Progenitor cell of endocrine pancreas (in vitro differentiated cells): ENCODE measurements around the gene KRTAP5-8. TPM values are rescaled to one million over a fixed set of nuclear protein-coding genes. Genes with fewer than 3 reads are reported as not detected.

Source experiments
- DNase-seq: peaks from one replicate; pipeline ENCODE4 v3.0.0; 2021; ENCODE audit warnings: low spot score; ENCODE audit not compliant: unreplicated experiment
- H3K27ac Mint-ChIP-seq: 2 replicates; pipeline ENCODE4 v1.8.0; 2021; ENCODE audit warnings: mild to moderate bottlenecking, moderate library complexity, mixed read lengths
- H3K27me3 Mint-ChIP-seq: 2 replicates; pipeline ENCODE4 v1.8.0; 2021; ENCODE audit warnings: mixed read lengths
- H3K36me3 Mint-ChIP-seq: 2 replicates; pipeline ENCODE4 v1.8.0; 2022; ENCODE audit warnings: mixed read lengths; ENCODE audit not compliant: insufficient read depth
- H3K4me1 Mint-ChIP-seq: 2 replicates; pipeline ENCODE4 v1.8.0; 2021; ENCODE audit warnings: low read depth, mixed read lengths
- H3K4me3 Mint-ChIP-seq: 2 replicates; pipeline ENCODE4 v1.8.0; 2021; ENCODE audit warnings: low read depth, mild to moderate bottlenecking, moderate library complexity, mixed read lengths
- H3K9me3 Mint-ChIP-seq: 2 replicates; pipeline ENCODE4 v1.8.0; 2021; ENCODE audit warnings: low read depth, mixed read lengths
- total RNA-seq: library from RNA; stranded (reverse); gene quantifications from 2 replicates; pipeline ENCODE4 v1.2.1, GENCODE V29; 2021
- TF ChIP-seq, protein P1 (sequence below): fragments of 200-600 bp; sonication (generic); IDR thresholded peaks from one replicate; pipeline ENCODE4 v1.5.0; 2021; ENCODE audit warnings: antibody characterized with exemption, mild to moderate bottlenecking; ENCODE audit not compliant: unreplicated experiment

Gene KRTAP5-8
- total RNA-seq, 1 donor from 2014 or later, result 0.24 TPM

DNA sequence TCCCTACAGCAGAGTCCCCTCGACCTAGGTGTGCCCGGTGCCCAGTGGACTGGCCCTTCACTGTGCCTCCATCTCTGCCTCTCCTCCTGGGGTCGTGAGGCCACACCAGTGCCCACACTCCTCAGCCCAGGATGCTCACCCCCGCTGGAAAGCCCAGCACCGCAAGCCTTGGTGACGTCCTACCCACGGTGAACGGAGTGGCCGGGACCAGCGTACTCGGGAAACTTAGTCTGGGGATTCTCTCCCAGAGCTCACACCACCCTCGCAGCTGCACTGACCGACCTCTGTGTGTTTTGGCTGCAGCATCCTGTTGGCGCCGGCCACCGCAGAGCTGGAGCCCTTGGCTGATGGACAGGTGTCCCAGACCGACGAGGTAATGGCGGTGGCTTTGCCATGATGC is 46.3 kb upstream of the KRTAP5-8 start:
- TF ChIP-seq, protein P1, sequence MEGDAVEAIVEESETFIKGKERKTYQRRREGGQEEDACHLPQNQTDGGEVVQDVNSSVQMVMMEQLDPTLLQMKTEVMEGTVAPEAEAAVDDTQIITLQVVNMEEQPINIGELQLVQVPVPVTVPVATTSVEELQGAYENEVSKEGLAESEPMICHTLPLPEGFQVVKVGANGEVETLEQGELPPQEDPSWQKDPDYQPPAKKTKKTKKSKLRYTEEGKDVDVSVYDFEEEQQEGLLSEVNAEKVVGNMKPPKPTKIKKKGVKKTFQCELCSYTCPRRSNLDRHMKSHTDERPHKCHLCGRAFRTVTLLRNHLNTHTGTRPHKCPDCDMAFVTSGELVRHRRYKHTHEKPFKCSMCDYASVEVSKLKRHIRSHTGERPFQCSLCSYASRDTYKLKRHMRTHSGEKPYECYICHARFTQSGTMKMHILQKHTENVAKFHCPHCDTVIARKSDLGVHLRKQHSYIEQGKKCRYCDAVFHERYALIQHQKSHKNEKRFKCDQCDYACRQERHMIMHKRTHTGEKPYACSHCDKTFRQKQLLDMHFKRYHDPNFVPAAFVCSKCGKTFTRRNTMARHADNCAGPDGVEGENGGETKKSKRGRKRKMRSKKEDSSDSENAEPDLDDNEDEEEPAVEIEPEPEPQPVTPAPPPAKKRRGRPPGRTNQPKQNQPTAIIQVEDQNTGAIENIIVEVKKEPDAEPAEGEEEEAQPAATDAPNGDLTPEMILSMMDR, result no peak
- Mint-ChIP-seq H3K4me3 (no peak overlapping the region), H3K27me3 (no peaks in the 10 kb centered on the region), H3K27ac (no peak overlapping the region), H3K36me3 (peaks cover 37% of the 10 kb centered on the region), H3K9me3 (no peaks in the 10 kb centered on the region), H3K4me1 (peaks cover 13% of the 10 kb centered on the region)
- DNase-seq, result no peak

DNA sequence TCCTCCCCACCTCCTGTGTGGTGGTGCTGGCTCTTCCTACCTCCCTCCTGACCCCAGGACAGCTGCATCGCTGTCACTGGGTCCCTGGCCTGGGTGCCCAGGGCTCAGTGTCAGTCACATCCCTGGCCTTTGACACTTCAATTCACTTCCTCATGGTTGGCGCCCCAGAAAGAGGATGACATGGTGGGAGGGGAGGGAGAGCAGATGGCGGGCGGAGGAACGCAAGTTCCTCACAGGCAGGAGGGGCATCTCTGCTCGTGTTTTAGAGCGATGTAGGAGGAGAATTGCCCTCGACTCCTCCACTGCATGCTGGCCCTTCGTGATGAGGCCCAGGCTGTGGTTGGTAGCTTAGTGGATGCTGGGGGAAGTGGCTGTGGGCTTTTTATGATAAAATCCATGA is 45.9 kb upstream of the KRTAP5-8 start:
- H3K27ac Mint-ChIP-seq, result no peak overlapping the region
- peak; percentile 3 for DNase-seq
- H3K4me1 Mint-ChIP-seq, result peaks cover 13% of the 10 kb centered on the region
- H3K4me3 Mint-ChIP-seq, result no peak overlapping the region
- TF ChIP-seq, protein P1, result no peak
- H3K27me3 Mint-ChIP-seq, result no peaks in the 10 kb centered on the region
- no peaks in the 10 kb centered on the region for H3K9me3 Mint-ChIP-seq
- H3K36me3 Mint-ChIP-seq, result peaks cover 39% of the 10 kb centered on the region

DNA sequence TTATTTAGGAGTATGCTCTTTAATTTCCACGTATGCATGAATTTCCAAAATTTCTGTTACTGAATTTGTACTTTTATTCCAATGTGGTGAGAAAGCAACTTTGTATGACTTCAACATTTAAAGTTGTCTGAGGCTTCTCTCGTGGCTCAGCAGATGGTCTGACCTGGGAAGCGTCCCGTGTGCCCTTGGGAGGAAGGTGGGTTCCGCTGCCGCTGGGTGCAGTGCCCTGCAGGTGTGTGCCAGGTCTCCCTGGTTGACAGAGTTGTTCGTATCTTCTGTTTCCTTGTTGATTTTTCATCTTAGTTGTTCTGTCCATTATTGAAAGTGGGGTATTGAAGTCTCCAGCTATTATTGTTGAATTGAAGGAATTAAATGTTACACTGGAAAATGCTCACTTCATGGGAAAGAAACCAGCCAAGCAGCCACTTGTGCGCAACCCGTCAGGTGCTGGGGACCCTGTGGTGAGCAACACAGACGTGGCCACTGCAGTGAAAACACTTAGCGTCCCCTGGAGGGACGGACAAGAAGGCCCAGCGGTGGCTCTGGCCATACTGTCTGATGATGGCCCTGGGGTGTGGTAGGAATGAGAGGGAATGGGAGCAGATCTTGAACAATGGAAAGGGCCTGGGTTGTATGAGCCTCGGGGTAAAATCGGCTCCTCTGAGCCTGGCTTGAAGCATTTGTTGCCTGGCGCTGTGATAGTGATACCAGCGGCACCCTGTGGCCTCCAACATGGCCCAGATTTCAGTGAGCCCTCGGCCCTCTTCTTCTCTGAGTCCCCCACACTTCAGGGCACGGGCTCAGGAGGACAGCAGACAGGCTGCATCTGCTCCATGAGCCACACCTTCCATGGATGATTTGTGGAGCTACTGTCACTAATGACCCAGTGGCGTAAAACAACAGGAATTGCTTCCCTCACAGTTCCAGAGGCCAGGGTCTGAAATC is 42.3 kb upstream of the KRTAP5-8 start:
- Mint-ChIP-seq H3K36me3 (peaks cover 43% of the 10 kb centered on the region), H3K27me3 (no peaks in the 10 kb centered on the region), H3K4me3 (no peak overlapping the region), H3K9me3 (no peaks in the 10 kb centered on the region), H3K4me1 (no peaks in the 10 kb centered on the region), H3K27ac (no peak overlapping the region)
- no peak for DNase-seq
- TF ChIP-seq, protein P1, result no peak

DNA sequence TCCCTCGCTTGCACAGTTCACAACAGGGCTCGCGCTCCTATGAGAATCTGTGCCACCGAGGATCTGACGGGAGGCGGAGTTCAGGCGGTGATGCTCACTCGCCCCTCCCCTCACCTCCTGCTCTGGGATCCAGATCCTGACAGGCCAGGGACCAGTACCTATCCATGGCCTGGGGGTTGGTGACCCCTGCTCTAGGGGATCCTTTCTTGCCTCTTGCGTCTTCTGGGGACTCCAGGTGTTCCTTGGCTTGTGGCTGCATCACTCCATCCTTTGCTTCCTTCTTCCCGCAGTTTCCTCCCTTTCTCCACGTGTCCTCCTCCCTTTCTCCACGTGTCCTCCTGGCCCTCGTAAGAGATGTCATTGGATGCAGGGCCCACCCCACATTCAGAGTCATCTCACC is 41.4 kb upstream of the KRTAP5-8 start:
- no peaks in the 10 kb centered on the region for H3K9me3 Mint-ChIP-seq
- H3K27ac Mint-ChIP-seq, result no peak overlapping the region
- peaks cover 43% of the 10 kb centered on the region for H3K36me3 Mint-ChIP-seq
- TF ChIP-seq, protein P1, result no peak
- no peaks in the 10 kb centered on the region for H3K4me1 Mint-ChIP-seq
- DNase-seq, result no peak
- H3K27me3 Mint-ChIP-seq, result no peaks in the 10 kb centered on the region
- H3K4me3 Mint-ChIP-seq, result no peak overlapping the region

DNA sequence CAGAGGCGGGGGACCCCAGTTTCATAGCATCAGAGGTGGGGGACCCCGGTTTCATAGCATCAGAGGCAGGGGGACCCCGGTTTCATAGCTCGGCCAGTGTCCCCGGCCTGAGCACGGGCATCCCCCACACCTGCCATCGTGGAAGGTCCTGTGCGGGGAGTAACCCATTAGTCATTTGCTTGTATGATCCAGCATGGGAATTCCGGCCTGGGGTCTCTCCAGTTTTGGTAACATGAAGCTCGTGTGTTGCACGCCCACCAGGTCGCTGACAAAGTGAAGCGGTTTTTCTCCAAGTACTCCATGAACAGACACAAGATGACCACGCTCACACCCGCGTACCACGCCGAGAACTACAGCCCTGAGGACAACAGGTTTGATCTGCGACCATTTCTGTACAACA is 39.7 kb upstream of the KRTAP5-8 start:
- H3K27ac Mint-ChIP-seq, result no peak overlapping the region

More for the DNA sequence above, 39.7 kb upstream of the KRTAP5-8 start:
- no peaks in the 10 kb centered on the region for H3K4me1 Mint-ChIP-seq
- H3K4me3 Mint-ChIP-seq, result no peak overlapping the region
- TF ChIP-seq, protein P1, result no peak
- no peaks in the 10 kb centered on the region for H3K9me3 Mint-ChIP-seq
- no peaks in the 10 kb centered on the region for H3K27me3 Mint-ChIP-seq
- DNase-seq, result no peak
- peaks cover 35% of the 10 kb centered on the region for H3K36me3 Mint-ChIP-seq
